ENCODE results near the gene TCF4.
A peak's percentile ranks its signal among the peaks of the same experiment; 100 is the strongest.

The TCF4 gene

DNA sequence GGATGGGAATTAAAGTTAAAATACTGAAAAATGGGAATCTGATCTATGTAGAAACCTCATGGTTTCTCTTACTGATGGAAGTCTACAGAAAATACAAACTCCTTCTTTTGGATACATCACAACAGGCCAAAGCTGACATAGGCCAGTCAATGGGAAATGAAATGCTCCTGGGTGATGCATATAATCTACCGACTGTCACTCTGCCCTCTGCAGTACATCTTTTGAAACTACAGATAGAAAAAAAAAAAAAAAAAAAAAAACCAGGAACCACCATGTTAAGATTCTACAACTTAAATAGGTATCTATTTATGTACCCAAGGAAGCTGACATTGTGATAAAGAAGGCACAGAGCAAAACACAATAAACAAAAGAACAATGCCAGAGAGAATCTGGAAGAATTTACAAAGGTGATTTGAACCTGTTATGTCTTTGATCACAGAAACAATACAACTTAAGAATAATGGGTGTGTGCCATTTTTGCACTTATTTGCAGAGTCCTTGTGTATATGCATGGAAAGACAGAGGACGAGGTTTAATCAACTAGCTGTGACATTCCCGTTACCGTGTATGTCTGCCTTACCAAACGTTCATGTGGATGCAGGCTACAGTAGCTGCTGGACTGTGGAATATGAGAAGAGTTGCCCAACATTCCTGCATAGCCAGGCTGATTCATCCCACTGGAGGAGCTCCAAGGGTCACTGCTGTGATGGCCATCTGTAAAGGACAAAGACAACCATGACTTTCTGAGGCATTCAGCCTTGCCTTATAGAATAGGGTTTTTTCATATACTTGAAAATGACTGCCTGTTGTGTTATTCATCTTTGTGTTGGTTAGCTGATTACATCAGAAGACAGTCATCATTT is 312.7 kb downstream of the TCF4 start:
- POLR2A ChIA-PET = no interaction called here
- DNase-seq (ENCODE audit: extremely low spot score) = peak; percentile 10
- TF ChIP-seq ZNF384 (IDR thresholded peaks at IDR 0.05) = peak; percentile 84
- TF ChIP-seq, protein P1, sequence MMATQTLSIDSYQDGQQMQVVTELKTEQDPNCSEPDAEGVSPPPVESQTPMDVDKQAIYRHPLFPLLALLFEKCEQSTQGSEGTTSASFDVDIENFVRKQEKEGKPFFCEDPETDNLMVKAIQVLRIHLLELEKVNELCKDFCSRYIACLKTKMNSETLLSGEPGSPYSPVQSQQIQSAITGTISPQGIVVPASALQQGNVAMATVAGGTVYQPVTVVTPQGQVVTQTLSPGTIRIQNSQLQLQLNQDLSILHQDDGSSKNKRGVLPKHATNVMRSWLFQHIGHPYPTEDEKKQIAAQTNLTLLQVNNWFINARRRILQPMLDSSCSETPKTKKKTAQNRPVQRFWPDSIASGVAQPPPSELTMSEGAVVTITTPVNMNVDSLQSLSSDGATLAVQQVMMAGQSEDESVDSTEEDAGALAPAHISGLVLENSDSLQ (IDR thresholded peaks at IDR 0.05) = no peak
- CTCF ChIA-PET = interaction anchor here (0.7 kb wide), 1 partner anchor 423 kb away, joined by 3 read pairs; no protein-coding TSS in a partner anchor

DNA sequence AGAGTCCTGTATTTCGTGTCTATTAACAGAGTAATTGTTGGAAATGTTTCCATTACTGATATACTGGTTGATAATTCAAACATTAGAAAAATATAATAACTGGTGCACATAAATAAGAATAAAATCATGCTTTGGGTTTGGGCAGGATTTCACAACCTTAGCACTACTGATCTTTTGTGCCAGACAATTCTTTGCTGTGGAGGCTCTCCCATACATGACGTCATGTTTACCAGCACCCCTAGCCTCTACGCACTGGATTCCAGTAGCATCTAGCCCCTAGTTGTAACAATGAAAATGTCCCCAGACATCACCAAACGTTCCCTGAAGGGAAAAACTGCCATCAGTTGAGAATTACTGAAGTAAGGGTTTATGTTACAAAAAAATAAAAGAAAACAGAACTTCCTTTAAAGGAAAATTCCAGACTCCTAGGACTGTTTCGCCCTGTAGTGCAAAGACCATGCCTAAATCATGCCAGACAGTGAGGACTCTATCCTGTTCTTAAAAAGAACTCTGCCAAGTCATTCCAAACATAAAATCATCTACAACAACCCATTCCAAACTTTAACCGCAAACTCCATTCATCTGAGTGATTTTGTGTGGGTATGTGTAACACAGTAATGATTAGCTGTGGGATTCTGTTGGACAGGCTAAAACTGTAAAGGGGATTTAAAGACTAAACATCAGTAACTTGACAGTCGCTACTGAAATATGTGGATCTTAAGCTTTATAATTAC is 315.3 kb downstream of the TCF4 start:
- no peak for TF ChIP-seq HDGF (IDR thresholded peaks at IDR 0.05; ENCODE audit: borderline replicate concordance)
- TF ChIP-seq FOXA1 (IDR thresholded peaks at IDR 0.05) = no peak
- no peak for TF ChIP-seq L3MBTL2 (conservative IDR thresholded peaks at IDR 0.05)
- TF ChIP-seq SUZ12 (IDR thresholded peaks at IDR 0.05) = no peak
- no peak for TF ChIP-seq ZNF384 (IDR thresholded peaks at IDR 0.05)
- TF ChIP-seq FOXM1 (IDR thresholded peaks at IDR 0.05; ENCODE audit: borderline replicate concordance) = no peak
- no peak for TF ChIP-seq SP1 (IDR thresholded peaks at IDR 0.05)
- TF ChIP-seq FOXK2 (IDR thresholded peaks at IDR 0.05) = no peak
- TF ChIP-seq, protein P1 (IDR thresholded peaks at IDR 0.05) = no peak
- ChIA-PET POLR2A (no interaction called here), CTCF (no interaction called here)
- no peak for DNase-seq (ENCODE audit: extremely low spot score)

DNA sequence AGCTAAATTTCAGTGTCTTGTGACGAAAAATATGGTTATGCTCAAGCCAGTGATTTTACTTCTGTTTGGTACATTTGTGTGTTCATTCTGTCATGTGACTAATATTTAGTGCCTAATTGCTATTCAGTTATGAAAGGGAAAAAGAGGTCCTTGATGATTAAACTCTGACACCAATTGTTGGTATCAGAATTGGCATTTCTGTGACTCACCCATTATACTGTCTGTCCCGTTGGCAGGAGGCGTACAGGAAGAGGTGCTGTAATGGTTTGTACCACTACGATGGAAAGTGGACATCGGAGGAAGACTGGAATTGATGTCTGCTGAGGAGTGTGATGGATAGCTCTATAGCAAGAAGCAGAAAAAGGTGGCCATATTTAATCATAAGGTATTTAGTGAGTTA is 318.4 kb downstream of the TCF4 start:
- ChIA-PET CTCF (no interaction called here), POLR2A (no interaction called here)
- no peak for DNase-seq (ENCODE audit: extremely low spot score)
- no peak for TF ChIP-seq HDGF (IDR thresholded peaks at IDR 0.05; ENCODE audit: borderline replicate concordance)
- TF ChIP-seq FOXA1 (IDR thresholded peaks at IDR 0.05) = no peak
- no peak for TF ChIP-seq BHLHE40 (IDR thresholded peaks at IDR 0.05; ENCODE audit: borderline replicate concordance)
- TF ChIP-seq SUZ12 (IDR thresholded peaks at IDR 0.05) = no peak
- TF ChIP-seq, protein P1 (IDR thresholded peaks at IDR 0.05) = no peak
- no peak for TF ChIP-seq ARNT (IDR thresholded peaks at IDR 0.05)
- no peak for TF ChIP-seq TARDBP (IDR thresholded peaks at IDR 0.05)
- no peak for TF ChIP-seq NFRKB (IDR thresholded peaks at IDR 0.05)
- TF ChIP-seq FOXK2 (IDR thresholded peaks at IDR 0.05) = no peak
- no peak for TF ChIP-seq CTBP1 (IDR thresholded peaks at IDR 0.05; ENCODE audit: borderline replicate concordance)
- no peak for TF ChIP-seq ELF4 (IDR thresholded peaks at IDR 0.05)
- no peak for TF ChIP-seq L3MBTL2 (conservative IDR thresholded peaks at IDR 0.05)
- no peak for TF ChIP-seq FOXM1 (IDR thresholded peaks at IDR 0.05; ENCODE audit: borderline replicate concordance)
- no peak for TF ChIP-seq SP1 (IDR thresholded peaks at IDR 0.05)
- TF ChIP-seq LEF1 (IDR thresholded peaks at IDR 0.05; ENCODE audit: borderline replicate concordance) = no peak
- TF ChIP-seq ZNF384 (IDR thresholded peaks at IDR 0.05) = no peak

DNA sequence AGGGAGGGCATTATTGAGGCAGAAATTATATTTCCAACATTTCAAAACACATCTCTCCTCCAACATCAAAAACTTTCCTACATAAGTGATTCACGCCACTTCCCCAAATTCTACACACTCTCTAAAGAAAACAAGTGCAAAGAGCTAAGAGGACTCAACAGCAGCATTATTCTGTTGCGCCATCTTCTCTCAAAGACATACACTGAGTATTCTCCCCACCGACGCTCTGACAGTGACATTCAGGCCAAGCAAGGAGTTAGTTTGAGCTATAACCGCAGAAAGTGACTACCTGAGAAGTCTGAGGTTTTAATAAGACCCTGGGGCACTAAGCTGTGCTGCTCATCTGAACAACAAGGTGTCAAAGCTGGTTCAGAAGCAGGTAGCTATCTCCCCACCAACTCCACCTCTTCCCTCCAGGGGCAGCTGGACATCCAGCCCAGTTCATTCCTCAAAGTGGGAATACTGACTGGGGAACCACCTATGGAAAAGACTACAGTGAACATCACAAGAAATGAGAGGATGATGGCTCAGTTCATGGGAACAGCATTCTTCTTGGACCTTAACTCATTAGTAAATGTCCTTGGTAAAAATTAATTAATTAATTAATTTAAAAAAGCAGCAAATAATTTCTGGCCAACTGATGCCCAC is 319.2 kb downstream of the TCF4 start:
- TF ChIP-seq HDGF (IDR thresholded peaks at IDR 0.05; ENCODE audit: borderline replicate concordance) (no peak), FOXA1 (IDR thresholded peaks at IDR 0.05) (no peak), SP1 (IDR thresholded peaks at IDR 0.05) (no peak), TARDBP (IDR thresholded peaks at IDR 0.05) (no peak), FOXK2 (IDR thresholded peaks at IDR 0.05) (no peak), ZNF384 (IDR thresholded peaks at IDR 0.05) (no peak), SUZ12 (IDR thresholded peaks at IDR 0.05) (no peak), CTBP1 (IDR thresholded peaks at IDR 0.05; ENCODE audit: borderline replicate concordance) (no peak), NFRKB (IDR thresholded peaks at IDR 0.05) (no peak), LEF1 (IDR thresholded peaks at IDR 0.05; ENCODE audit: borderline replicate concordance) (no peak), BHLHE40 (IDR thresholded peaks at IDR 0.05; ENCODE audit: borderline replicate concordance) (no peak), FOXM1 (IDR thresholded peaks at IDR 0.05; ENCODE audit: borderline replicate concordance) (no peak), ARNT (IDR thresholded peaks at IDR 0.05) (no peak), L3MBTL2 (conservative IDR thresholded peaks at IDR 0.05) (no peak), ELF4 (IDR thresholded peaks at IDR 0.05) (no peak)
- TF ChIP-seq, protein P1 (IDR thresholded peaks at IDR 0.05) = no peak
- no peak for DNase-seq (ENCODE audit: extremely low spot score)
- ChIA-PET POLR2A (no interaction called here), CTCF (no interaction called here)

DNA sequence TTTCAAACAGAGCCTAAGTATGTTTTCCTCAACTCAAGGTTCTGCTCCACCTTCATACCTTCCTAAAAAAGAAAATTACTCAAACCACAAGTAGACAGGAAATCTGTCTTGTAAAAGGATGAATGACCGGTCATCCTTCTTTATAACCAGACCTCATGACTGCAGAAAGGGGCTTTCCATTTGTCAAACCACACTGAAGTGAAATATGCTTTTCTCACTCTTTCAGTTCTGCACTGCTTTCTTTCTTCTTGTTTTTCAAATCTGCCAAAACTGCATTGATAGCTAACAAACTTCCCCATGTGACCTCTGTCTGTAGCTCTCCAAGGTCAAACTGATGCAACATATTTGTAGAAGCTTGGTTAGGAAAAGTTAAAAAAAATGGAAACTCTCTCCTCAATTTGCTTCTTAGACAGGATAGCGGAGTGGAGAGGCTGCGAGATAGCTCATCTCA is 319.8 kb downstream of the TCF4 start:
- DNase-seq (ENCODE audit: extremely low spot score) = no peak
- TF ChIP-seq, protein P1 (IDR thresholded peaks at IDR 0.05) = no peak
- CTCF ChIA-PET = no interaction called here
- POLR2A ChIA-PET = no interaction called here

Measured in HEK293T (cell line).